Activated naive CD8-positive, alpha-beta T cell treated with anti-CD3 and anti-CD28 coated beads for 36 hours (primary cell): ENCODE results near the gene TTC34. TPM values are rescaled to one million over a fixed set of nuclear protein-coding genes. Genes with fewer than 3 reads are reported as not detected.

ENCODE experiments used
- DNase-seq: peaks from one replicate; pipeline ENCODE4 v3.0.0; 2021
- H3K27ac Mint-ChIP-seq: one replicate; pipeline ENCODE4 v1.8.0; 2022; ENCODE audit warnings: mild to moderate bottlenecking, moderate library complexity, mixed read lengths
- H3K27me3 Mint-ChIP-seq: one replicate; pipeline ENCODE4 v1.8.0; 2022; ENCODE audit warnings: mild to moderate bottlenecking, mixed read lengths
- H3K36me3 Mint-ChIP-seq: one replicate; pipeline ENCODE4 v1.8.0; 2021; ENCODE audit warnings: mild to moderate bottlenecking, mixed read lengths
- H3K4me1 Mint-ChIP-seq: one replicate; pipeline ENCODE4 v1.8.0; 2021; ENCODE audit warnings: mixed read lengths
- H3K4me3 Mint-ChIP-seq: one replicate; pipeline ENCODE4 v1.8.0; 2022; ENCODE audit warnings: mild to moderate bottlenecking, moderate library complexity, mixed read lengths
- H3K9me3 Mint-ChIP-seq: one replicate; pipeline ENCODE4 v1.8.0; 2022; ENCODE audit warnings: mixed read lengths
- total RNA-seq, 2 experiments: library from RNA; stranded (reverse); gene quantifications; one replicate each; pipeline ENCODE4 v1.2.3, GENCODE V29; 2021

Gene TTC34
- total RNA-seq, 2 experiments from 2014 or later, result 0.48 to 0.58 TPM

GRCh38 chr1:2604844-2605508, 196.5 kb downstream of the TTC34 start:
- H3K4me1 Mint-ChIP-seq, result no peaks in the 10 kb centered on the region
- no peak overlapping the region for H3K27ac Mint-ChIP-seq
- no peak for DNase-seq
- H3K36me3 Mint-ChIP-seq, result no peaks in the 10 kb centered on the region
- H3K27me3 Mint-ChIP-seq, result no peaks in the 10 kb centered on the region
- peaks cover 1% of the 10 kb centered on the region for H3K9me3 Mint-ChIP-seq
- H3K4me3 Mint-ChIP-seq, result no peak overlapping the region

DNA sequence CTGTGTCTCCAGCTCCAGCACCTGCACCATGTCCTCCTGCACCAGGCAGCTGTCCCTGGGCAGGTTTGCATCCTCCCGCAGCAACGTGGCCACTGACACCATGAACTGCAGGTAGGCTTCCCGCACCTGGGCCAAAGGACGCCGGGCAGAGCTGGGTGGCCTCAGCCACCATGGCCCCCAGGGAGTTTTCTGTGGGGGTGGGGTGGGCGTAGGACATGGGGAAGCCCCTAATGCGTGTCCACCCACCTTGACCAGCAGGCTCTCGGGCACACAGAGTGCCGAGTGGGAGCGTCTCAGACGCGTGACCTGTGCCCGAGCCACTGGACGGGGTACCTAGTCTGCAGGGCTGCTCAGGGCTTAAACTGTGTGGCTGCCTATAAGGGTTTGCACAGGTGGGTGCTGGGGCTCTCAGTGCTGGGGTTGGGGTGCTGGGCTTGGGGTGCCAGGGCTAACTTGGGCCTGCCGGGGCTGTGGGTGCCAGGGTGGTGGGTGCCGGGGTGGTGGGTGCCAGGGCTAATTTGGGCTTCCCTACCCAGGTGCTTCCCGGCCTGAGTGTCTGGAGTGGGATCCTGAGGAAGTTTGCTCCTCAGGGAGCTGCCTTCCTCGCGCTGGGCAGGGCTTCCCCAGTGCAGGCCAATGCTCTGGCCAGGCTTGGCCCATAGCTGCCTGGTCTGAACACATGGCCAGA, 197.2 kb downstream of the TTC34 start:
- Mint-ChIP-seq H3K36me3 (no peaks in the 10 kb centered on the region), H3K27ac (no peak overlapping the region), H3K4me1 (no peaks in the 10 kb centered on the region), H3K4me3 (no peak overlapping the region), H3K9me3 (peaks cover 1% of the 10 kb centered on the region), H3K27me3 (no peaks in the 10 kb centered on the region)
- no peak for DNase-seq

GRCh38 chr1:2603521-2604155, 197.9 kb downstream of the TTC34 start:
- Mint-ChIP-seq H3K27ac (no peak overlapping the region), H3K4me1 (no peaks in the 10 kb centered on the region)

DNA sequence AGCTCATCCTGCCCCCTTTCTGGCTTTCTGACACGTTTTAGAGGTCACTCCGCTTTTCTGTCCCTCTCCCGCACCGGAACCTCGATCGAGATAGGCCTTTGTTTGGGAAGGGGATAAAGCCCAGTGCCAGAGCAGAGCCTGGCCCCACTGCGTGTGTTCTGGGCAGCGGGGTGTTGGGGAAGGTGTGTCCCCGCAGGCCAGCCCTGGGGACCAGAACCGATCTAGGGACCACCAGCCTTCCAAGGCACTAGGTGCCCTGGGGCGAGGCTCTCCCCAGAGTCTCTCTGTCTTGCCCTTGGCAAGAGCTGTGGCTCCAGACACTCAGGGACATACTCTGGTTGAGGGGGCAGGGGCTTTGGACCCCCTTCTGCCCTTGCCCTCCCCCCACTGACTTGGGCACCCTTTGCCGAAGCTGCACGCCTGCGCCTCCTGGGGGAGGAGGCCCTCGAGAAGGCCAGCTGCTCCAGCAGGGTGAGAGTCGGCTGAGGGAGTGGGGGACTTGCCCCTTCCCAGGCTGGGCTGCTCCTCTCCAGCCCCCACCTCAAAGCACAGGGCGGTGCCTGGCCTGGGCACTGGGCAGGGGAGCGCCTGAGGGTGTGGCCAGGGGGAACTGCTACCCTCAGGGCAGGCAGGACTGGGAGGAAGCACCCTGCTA, 198.5 kb downstream of the TTC34 start:
- no peak for DNase-seq

More at GRCh38 chr1:2603521-2604155, 197.9 kb downstream of the TTC34 start:
- peaks cover 3% of the 10 kb centered on the region for H3K9me3 Mint-ChIP-seq
- no peak overlapping the region for H3K4me3 Mint-ChIP-seq
- H3K27me3 Mint-ChIP-seq, result no peaks in the 10 kb centered on the region
- no peaks in the 10 kb centered on the region for H3K36me3 Mint-ChIP-seq
- no peak for DNase-seq

GRCh38 chr1:2602311-2602835, 199.1 kb downstream of the TTC34 start:
- Mint-ChIP-seq H3K4me3 (no peak overlapping the region), H3K9me3 (peaks cover 6% of the 10 kb centered on the region), H3K4me1 (no peaks in the 10 kb centered on the region), H3K27me3 (no peaks in the 10 kb centered on the region), H3K27ac (no peak overlapping the region), H3K36me3 (no peaks in the 10 kb centered on the region)
- DNase-seq, result no peak

More for the DNA sequence above, 198.5 kb downstream of the TTC34 start:
- H3K27me3 Mint-ChIP-seq, result no peaks in the 10 kb centered on the region
- no peaks in the 10 kb centered on the region for H3K4me1 Mint-ChIP-seq
- H3K36me3 Mint-ChIP-seq, result no peaks in the 10 kb centered on the region
- H3K9me3 Mint-ChIP-seq, result peaks cover 6% of the 10 kb centered on the region
- H3K4me3 Mint-ChIP-seq, result no peak overlapping the region
- H3K27ac Mint-ChIP-seq, result no peak overlapping the region

- Mint-ChIP-seq H3K27ac (no peak overlapping the region), H3K27me3 (no peaks in the 10 kb centered on the region), H3K9me3 (peaks cover 6% of the 10 kb centered on the region), H3K4me1 (no peaks in the 10 kb centered on the region), H3K4me3 (no peak overlapping the region), H3K36me3 (no peaks in the 10 kb centered on the region)
- DNase-seq, result no peak
Measured at GRCh38 chr1:2601721-2602303, 199.7 kb downstream of the TTC34 start.

GRCh38 chr1:2598329-2598931, 203.1 kb downstream of the TTC34 start:
- peaks cover 6% of the 10 kb centered on the region for H3K9me3 Mint-ChIP-seq
- H3K27me3 Mint-ChIP-seq, result no peaks in the 10 kb centered on the region
- no peak overlapping the region for H3K27ac Mint-ChIP-seq
- H3K36me3 Mint-ChIP-seq, result no peaks in the 10 kb centered on the region
- H3K4me3 Mint-ChIP-seq, result no peak overlapping the region
- H3K4me1 Mint-ChIP-seq, result no peaks in the 10 kb centered on the region
- DNase-seq, result no peak

DNA sequence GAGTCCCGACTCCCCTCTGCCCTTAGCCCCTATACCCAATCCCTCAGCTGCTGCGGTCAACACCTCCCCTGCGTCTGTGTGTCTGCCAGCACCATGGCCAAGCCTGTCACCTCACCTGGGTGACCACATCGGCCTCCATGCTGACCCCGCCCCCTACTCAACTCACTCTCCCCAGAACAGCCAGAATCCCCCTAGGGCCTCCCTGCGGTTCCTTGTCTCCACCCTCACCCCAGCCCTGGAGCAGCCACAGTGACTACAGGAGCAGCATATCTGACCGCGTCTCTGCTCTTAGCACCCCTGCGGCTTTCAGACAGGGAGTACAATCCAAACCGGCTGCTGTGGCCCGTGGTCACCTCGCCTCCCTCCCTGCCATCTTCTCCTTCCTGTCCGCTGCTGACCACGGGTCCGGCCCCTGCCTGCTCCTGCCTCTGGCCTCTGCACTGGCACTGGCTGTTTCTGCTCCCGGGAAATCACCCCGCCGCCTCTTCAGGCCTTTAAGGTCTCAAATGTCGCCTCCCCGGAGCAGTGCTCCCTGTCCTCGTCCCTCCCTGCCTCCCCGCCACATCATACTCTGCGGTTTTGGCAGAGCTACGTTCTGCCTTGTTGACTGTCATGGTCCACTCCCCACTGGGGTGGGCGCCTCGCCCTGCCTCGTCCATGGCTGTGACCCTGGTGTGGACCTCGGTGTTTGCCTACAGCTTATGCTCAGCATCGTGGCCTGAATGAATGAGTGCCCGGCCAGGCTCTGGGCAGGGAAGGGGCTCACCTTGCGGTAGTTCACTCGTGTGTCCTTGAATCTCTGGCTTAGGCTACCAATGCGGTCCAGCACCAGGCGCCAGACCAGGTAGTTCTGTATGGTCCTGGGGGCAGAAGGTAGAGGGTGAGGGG, 203.8 kb downstream of the TTC34 start:
- Mint-ChIP-seq H3K27ac (no peak overlapping the region), H3K9me3 (peaks cover 6% of the 10 kb centered on the region), H3K27me3 (no peaks in the 10 kb centered on the region), H3K4me1 (no peaks in the 10 kb centered on the region), H3K4me3 (no peak overlapping the region), H3K36me3 (no peaks in the 10 kb centered on the region)
- DNase-seq, result no peak

DNA sequence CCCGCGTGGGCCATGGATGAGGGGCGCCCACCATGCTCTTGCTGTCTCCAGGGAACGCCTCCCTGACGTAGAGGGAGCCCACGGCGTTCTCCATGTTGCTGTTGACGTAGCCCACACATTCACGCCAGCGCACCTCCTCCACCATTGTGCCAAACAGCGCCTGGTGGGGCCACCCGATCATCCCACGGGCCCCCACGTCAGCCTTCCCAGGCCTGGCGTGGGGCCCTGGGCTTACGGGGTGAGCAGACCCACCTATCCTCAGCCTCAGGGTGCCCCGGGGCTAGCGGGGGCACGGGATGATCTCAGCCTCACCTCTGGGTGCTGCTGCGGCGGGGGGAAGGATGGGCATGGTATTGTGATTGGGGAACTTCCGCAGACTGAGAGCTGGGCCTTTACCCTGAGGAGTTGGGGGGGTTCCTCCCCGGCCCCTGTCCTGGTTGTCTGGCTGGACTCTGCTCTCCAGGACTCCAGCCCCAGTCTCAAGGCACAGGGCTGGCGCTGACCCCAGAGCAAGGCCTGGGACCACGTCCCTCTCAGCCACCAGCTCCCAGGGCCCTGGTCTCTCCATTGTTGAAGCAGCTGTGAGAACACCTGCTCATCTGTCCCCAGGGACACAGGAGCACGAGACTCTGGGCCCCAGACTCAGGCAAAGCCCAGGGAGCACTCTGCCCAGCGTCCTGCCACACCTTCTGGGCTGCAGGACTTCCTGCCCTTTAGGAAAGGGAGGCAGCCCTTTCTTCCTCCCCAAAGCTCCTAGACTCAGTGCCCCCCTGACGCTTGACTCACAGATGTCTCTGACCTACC, 204.8 kb downstream of the TTC34 start:
- no peaks in the 10 kb centered on the region for H3K27me3 Mint-ChIP-seq
- H3K4me3 Mint-ChIP-seq, result no peak overlapping the region
- no peak for DNase-seq
- no peak overlapping the region for H3K27ac Mint-ChIP-seq
- peaks cover 6% of the 10 kb centered on the region for H3K9me3 Mint-ChIP-seq
- H3K36me3 Mint-ChIP-seq, result no peaks in the 10 kb centered on the region
- no peaks in the 10 kb centered on the region for H3K4me1 Mint-ChIP-seq

GRCh38 chr1:2595812-2596529, 205.5 kb downstream of the TTC34 start:
- no peak for DNase-seq
- no peak overlapping the region for H3K4me3 Mint-ChIP-seq
- H3K27me3 Mint-ChIP-seq, result no peaks in the 10 kb centered on the region
- H3K9me3 Mint-ChIP-seq, result peaks cover 6% of the 10 kb centered on the region
- H3K36me3 Mint-ChIP-seq, result no peaks in the 10 kb centered on the region
- no peaks in the 10 kb centered on the region for H3K4me1 Mint-ChIP-seq
- H3K27ac Mint-ChIP-seq, result no peak overlapping the region

- no peak for DNase-seq
- Mint-ChIP-seq H3K4me3 (no peak overlapping the region), H3K9me3 (peaks cover 4% of the 10 kb centered on the region), H3K27ac (no peak overlapping the region), H3K27me3 (no peaks in the 10 kb centered on the region), H3K4me1 (no peaks in the 10 kb centered on the region), H3K36me3 (no peaks in the 10 kb centered on the region)
Measured at GRCh38 chr1:2595261-2595811, 206.2 kb downstream of the TTC34 start.

DNA sequence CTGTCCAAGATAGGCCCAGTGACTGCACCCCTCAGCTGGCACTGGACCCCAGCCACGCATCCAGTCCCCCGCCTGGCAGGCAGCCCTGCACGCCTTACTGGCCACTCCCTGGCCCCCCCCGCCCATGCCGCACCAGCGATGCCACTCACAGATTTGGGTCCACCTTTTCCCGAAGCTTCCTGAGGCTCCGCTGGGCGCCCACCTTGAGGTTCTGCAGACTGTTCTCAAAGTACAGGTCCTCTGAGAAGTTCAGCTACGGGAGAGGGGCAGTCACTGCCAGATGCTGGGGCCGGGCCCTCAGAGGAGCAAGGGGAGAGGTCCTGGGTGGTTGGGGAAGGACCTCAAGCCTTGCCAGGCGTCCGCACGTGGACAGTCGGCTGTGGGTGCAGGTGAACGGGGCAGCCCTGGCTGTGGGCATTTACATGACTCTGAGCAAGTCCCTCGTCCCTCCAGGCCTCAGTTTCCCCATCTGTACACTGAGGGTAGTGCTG, 206.8 kb downstream of the TTC34 start:
- H3K4me3 Mint-ChIP-seq, result no peak overlapping the region
- peaks cover 1% of the 10 kb centered on the region for H3K36me3 Mint-ChIP-seq
- no peak for DNase-seq
- H3K27me3 Mint-ChIP-seq, result no peaks in the 10 kb centered on the region
- peaks cover 4% of the 10 kb centered on the region for H3K9me3 Mint-ChIP-seq
- no peaks in the 10 kb centered on the region for H3K4me1 Mint-ChIP-seq
- H3K27ac Mint-ChIP-seq, result no peak overlapping the region
